ENCODE results near the gene ITIH6. TPM values are rescaled to one million over a fixed set of nuclear protein-coding genes. Genes with fewer than 3 reads are reported as not detected.
"Not testable (repeated sequence)": the region's sequence is repeated elsewhere in the genome, so short reads cannot be mapped to it uniquely, and the experiment has no call there.

Gene ITIH6
- total RNA-seq, 1 experiment from 2014 or later = not detected

GRCh38 chrX:54808109-54808604, 10.1 kb upstream of the ITIH6 start:
- peak; percentile 56 for DNase-seq (ENCODE audit: low spot score)

- DNase-seq (ENCODE audit: low spot score) = peak; percentile 44
These were observed 9.6 kb upstream of the ITIH6 start, which contains the start of gene MAGED2 for GRCh38 chrX:54807524-54808108. Gene MAGED2 (plus strand): TSS chrX:54807745. CDS start chrX:54809332, 1,587 bp downstream.

- DNase-seq (ENCODE audit: low spot score) = no peak
These were observed 991 bp upstream of the ITIH6 start for GRCh38 chrX:54799046-54799445.

- no peak for DNase-seq (ENCODE audit: low spot score)
These were observed 3.3 kb downstream of the ITIH6 start for GRCh38 chrX:54794795-54795194.

GRCh38 chrX:54794028-54794427, 4.0 kb downstream of the ITIH6 start:
- no peak for DNase-seq (ENCODE audit: low spot score)

GRCh38 chrX:54789405-54789804, 8.7 kb downstream of the ITIH6 start:
- DNase-seq (ENCODE audit: low spot score) = not testable (repeated sequence)

GRCh38 chrX:54788446-54788845, 9.6 kb downstream of the ITIH6 start:
- no peak for DNase-seq (ENCODE audit: low spot score)

- DNase-seq (ENCODE audit: low spot score) = no peak
These were observed 11.1 kb downstream of the ITIH6 start for GRCh38 chrX:54786967-54787366.

- peak; percentile 9 for DNase-seq (ENCODE audit: low spot score)
These were observed 12.2 kb downstream of the ITIH6 start for GRCh38 chrX:54785901-54786300.

GRCh38 chrX:54776987-54777672, 20.9 kb downstream of the ITIH6 start:
- DNase-seq (ENCODE audit: low spot score) = no peak

- DNase-seq (ENCODE audit: low spot score) = no peak
These were observed 22.0 kb downstream of the ITIH6 start for GRCh38 chrX:54776061-54776460.

GRCh38 chrX:54774391-54775094, 23.5 kb downstream of the ITIH6 start:
- not testable (repeated sequence) for DNase-seq (ENCODE audit: low spot score)

GRCh38 chrX:54758114-54759055, 39.7 kb downstream of the ITIH6 start:
- DNase-seq (ENCODE audit: low spot score) = no peak

- no peak for DNase-seq (ENCODE audit: low spot score)
These were observed 43.2 kb downstream of the ITIH6 start for GRCh38 chrX:54754854-54755253.

- no peak for DNase-seq (ENCODE audit: low spot score)
These were observed 49.4 kb downstream of the ITIH6 start for GRCh38 chrX:54748626-54749025.

GRCh38 chrX:54747733-54748393, 50.2 kb downstream of the ITIH6 start:
- DNase-seq (ENCODE audit: low spot score) = no peak

GRCh38 chrX:54746928-54747327, 51.1 kb downstream of the ITIH6 start:
- DNase-seq (ENCODE audit: low spot score) = no peak

- DNase-seq (ENCODE audit: low spot score) = no peak
These were observed 52.4 kb downstream of the ITIH6 start for GRCh38 chrX:54745676-54746075.

- not testable (repeated sequence) for DNase-seq (ENCODE audit: low spot score)
These were observed 59.5 kb downstream of the ITIH6 start for GRCh38 chrX:54738567-54738966.

- not testable (repeated sequence) for DNase-seq (ENCODE audit: low spot score)
These were observed 61.6 kb downstream of the ITIH6 start for GRCh38 chrX:54736298-54736942.

All from H4 (cell line).